Stimulated activated naive CD8-positive, alpha-beta T cell treated with anti-CD3 and anti-CD28 coated beads, Interleukin-15, Interleukin-2, amounts not matched to agents 100 U/mL and 50 U/mL, for 24 hours (primary cell): ENCODE measurements around the gene LMNTD2.

ENCODE experiments used
- ATAC-seq: fragments of 150-1000 bp; cut with Tn5 transposase; one replicate; pipeline ENCODE4 v1.10.0; 2021
- DNase-seq: peaks from one replicate; pipeline ENCODE4 v3.0.0; 2021

The LMNTD2 gene

GRCh38 chr11:560305-561147 lies at the start of gene LMNTD2, which contains the start of gene RASSF7:
TSS of gene LMNTD2 (minus strand) at chr11:560738. CDS start at chr11:560716, 22 bp downstream.
TSS of gene RASSF7 (plus strand) at chr11:560970. CDS start at chr11:561769, 799 bp downstream.
- DNase-seq (peak; percentile 98), ATAC-seq (peak; percentile 92)

- ATAC-seq (no peak), DNase-seq (no peak)
These were observed 48.8 kb upstream of the LMNTD2 start for GRCh38 chr11:609341-609811.

GRCh38 chr11:608791-609251 lies 48.3 kb upstream of the LMNTD2 start:
- ATAC-seq (no peak), DNase-seq (no peak)

- DNase-seq = no peak
- no peak for ATAC-seq
These were observed 47.6 kb upstream of the LMNTD2 start for GRCh38 chr11:607971-608659.

GRCh38 chr11:607020-607780 lies 46.7 kb upstream of the LMNTD2 start:
- DNase-seq = no peak
- no peak for ATAC-seq

- no peak for DNase-seq
- no peak for ATAC-seq
These were observed 45.7 kb upstream of the LMNTD2 start for GRCh38 chr11:606245-606644.

GRCh38 chr11:605286-606129 lies 45.0 kb upstream of the LMNTD2 start:
- ATAC-seq = no peak
- DNase-seq = no peak

- DNase-seq (no peak), ATAC-seq (no peak)
These were observed 42.6 kb upstream of the LMNTD2 start for GRCh38 chr11:603154-603553.

- no peak for ATAC-seq
These were observed 41.2 kb upstream of the LMNTD2 start for GRCh38 chr11:601573-602245.

GRCh38 chr11:598005-598680 lies 37.6 kb upstream of the LMNTD2 start:
- ATAC-seq = no peak
- DNase-seq = no peak

More at GRCh38 chr11:601573-602245, 41.2 kb upstream of the LMNTD2 start:
- DNase-seq = no peak

- DNase-seq (no peak), ATAC-seq (no peak)
These were observed 36.7 kb upstream of the LMNTD2 start for GRCh38 chr11:597166-597725.

- ATAC-seq (peak; percentile 22), DNase-seq (no peak)
These were observed 35.8 kb upstream of the LMNTD2 start for GRCh38 chr11:596374-596773.

GRCh38 chr11:595400-595799 lies 34.9 kb upstream of the LMNTD2 start:
- DNase-seq (no peak), ATAC-seq (no peak)

- DNase-seq (no peak), ATAC-seq (no peak)
These were observed 32.8 kb upstream of the LMNTD2 start for GRCh38 chr11:593347-593746.

- no peak for ATAC-seq
- no peak for DNase-seq
These were observed 32.4 kb upstream of the LMNTD2 start for GRCh38 chr11:592918-593317.

- DNase-seq = no peak
- no peak for ATAC-seq
These were observed 32.0 kb upstream of the LMNTD2 start for GRCh38 chr11:592501-592900.

GRCh38 chr11:590997-591396 lies 30.5 kb upstream of the LMNTD2 start:
- DNase-seq (no peak), ATAC-seq (no peak)

- DNase-seq (no peak), ATAC-seq (no peak)
These were observed 29.3 kb upstream of the LMNTD2 start for GRCh38 chr11:589798-590197.

GRCh38 chr11:587978-588380 lies 27.4 kb upstream of the LMNTD2 start:
- ATAC-seq = peak; percentile 99
- peak; percentile 72 for DNase-seq

- DNase-seq = no peak
- peak; percentile 14 for ATAC-seq
These were observed 27.0 kb upstream of the LMNTD2 start for GRCh38 chr11:587546-587945.
